Inflammatory macrophage (primary cell): ENCODE measurements around the gene PPP6R2.

Experiments used
- DNase-seq, 2 donors: peaks; one replicate each; pipeline ENCODE4 v3.0.0-alpha.2; 2020 to 2022

Gene PPP6R2

DNA sequence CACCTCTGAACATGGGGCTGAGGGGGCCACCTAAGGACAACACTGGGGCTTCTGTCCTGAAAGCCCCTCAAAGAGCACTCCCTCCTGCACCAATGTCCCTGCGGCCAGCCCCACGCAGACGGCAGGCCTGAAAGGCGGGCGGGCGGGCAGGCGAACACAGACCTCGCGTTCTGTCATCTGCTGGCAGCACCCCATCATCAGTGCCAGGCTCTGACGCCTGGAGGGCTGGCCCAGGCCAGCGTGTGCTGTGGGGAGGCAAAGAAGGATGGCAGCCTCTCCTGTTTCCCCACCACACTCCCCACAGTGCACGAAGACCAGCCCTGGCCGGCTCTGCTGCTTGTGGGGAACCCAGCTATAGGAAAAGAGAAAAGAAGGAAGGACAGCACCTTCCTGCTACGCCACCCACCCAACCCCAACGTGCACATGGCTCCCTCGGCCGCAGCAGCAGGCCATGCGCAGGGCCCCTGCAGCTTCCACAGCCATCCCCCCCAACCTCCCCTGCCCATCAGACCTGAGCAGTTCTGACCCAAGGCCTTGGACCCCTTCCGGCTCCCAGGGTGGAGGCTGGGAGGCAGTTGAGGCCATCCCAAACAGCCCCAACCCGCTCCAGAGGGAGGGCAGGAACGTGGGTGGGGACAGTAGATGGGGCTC, 128.2 kb downstream of the PPP6R2 start:
- peak in 1 of 2 donors; percentile 22 for DNase-seq

DNA sequence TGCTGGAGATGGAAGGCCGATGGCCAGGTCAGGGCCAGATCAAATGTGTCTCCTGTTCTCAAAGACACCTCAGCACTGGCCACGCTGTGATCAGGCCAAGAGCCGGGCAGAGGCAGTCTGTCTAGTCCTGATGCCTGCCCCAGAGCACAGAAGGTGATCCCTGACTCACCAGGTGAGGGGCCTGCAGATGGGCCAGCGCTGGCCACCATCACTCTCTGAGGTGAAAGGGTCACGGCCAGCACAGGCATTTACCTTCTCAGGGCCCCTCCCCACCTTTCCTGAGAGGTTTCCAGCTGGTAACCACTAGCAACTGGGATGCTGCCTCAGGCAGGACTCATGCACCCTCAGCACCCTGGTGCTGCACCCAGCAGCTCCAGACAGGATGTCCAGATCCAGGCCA, 128.8 kb downstream of the PPP6R2 start:
- DNase-seq = no peak

DNA sequence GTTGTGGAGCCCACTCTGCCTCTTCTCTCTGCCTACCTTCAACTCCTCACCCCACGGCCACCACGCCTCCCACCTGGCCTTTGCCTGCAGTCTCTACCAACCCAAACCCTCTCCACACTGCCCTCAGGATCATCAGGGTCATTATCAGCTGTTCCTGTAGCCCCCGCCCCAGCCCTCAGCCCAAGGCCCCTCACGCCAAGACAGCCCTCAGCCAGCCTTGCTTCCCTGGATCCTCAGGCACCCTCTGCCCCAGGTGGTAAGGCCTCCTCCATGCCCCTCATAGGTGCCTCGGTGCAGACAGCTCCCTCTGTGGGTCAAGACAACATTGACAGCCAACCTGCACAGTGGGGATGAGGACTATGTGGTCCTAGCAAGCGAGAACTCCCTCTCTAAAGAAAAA, 130.0 kb downstream of the PPP6R2 start:
- DNase-seq = no peak

DNA sequence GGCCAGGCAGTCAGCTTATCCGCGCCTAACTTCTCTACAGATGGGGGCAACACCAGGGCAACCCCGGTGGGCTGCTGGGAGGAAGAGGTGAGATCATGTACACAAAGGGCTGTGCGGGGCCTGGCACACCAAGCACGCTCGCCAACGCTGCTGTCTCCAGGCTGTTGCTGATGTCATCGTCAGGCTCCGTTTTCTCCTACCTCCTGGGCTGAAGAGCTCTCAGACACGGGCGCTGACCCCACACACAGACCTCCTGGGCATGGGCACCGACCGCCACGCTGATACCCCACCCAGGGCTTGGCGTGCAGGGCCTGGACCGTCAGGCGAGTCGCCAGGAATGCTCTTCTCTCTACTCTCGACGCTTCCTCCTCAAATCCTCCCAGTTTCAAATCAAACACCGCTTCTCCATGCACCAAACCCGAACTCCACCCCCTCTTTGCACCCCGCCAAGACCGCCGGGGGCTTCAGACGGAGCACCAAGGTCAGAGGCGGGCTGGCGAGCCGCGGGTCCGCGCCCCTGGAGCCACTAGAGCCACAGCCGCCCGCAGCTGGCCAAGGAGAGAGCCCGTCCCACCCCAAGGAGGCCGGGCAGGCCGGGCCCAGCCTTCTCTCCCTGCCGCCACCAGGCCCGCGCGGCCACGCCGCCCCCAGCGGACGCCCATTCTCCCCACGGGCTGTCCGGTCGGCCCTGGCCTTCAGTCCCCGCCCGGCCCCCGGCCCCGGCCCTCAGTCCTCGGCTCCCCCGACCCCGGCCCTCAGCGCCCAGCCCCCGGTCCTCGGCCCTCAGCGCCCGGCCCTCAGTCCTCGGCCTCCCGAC, 130.9 kb downstream of the PPP6R2 start:
- DNase-seq = peak; percentile 7 to 37

DNA sequence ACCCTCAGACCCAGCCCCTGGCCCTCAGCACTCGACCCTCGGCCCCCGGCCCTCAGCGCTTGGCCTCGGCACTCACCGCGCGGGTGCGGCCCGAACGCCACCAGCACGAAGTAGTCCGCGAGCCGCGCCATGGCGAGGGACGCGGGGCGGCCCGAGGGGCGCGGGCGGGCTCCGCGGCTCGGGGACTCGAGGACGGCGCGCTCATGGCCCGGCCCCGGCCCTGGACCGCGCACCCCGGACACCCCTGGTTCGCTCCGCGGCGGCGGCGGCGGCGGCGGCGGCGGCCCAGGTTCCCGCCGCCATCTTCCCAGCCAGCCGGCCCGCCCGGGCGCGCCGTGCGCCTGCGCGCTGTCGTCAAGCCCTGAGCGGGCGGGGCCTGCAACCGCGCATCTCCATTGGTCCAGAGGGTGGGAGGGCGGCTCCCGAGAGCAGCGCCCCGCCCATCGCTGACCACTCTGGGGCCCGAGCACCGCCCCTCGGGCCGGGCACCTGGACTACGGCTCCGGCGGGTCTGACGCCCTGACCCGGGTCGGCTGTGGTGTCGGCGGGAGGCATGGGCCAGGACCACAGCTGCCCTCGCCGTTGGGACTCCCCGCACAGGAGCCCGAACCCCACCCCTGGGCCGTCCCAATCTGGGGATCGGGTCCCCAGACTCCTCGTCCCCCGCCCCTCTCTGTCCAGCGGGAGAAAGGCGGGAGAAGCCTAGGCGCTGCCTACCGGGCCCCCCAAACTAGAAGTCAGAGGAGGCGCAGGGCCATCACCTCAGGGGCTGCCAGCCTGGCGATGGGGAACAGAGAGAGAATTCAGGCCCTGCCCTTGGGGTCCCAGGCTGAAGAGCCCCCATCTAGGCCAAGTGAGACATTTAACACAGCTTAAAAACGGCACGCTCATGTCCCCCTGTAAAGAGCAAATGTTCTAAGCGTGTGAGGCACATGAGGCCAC, 131.9 kb downstream of the PPP6R2 start, which contains the start of gene SBF1:
Gene SBF1 (minus strand): TSS at position 326 of the 942 bp plus-strand sequence. CDS start 195 bp downstream, at position 131.
- peak; percentile 86 to 93 for DNase-seq

- DNase-seq = no peak
Observed at GRCh38 chr22:50475652-50476002, 132.5 kb downstream of the PPP6R2 start.

GRCh38 chr22:50476868-50477267, 133.7 kb downstream of the PPP6R2 start:
- no peak for DNase-seq

GRCh38 chr22:50477923-50478322, 134.8 kb downstream of the PPP6R2 start:
- no peak for DNase-seq

- peak in 1 of 2 donors; percentile 41 for DNase-seq
Observed at GRCh38 chr22:50479721-50480120, 136.6 kb downstream of the PPP6R2 start.

- no peak for DNase-seq
Observed at GRCh38 chr22:50481045-50481439, 137.9 kb downstream of the PPP6R2 start.

DNA sequence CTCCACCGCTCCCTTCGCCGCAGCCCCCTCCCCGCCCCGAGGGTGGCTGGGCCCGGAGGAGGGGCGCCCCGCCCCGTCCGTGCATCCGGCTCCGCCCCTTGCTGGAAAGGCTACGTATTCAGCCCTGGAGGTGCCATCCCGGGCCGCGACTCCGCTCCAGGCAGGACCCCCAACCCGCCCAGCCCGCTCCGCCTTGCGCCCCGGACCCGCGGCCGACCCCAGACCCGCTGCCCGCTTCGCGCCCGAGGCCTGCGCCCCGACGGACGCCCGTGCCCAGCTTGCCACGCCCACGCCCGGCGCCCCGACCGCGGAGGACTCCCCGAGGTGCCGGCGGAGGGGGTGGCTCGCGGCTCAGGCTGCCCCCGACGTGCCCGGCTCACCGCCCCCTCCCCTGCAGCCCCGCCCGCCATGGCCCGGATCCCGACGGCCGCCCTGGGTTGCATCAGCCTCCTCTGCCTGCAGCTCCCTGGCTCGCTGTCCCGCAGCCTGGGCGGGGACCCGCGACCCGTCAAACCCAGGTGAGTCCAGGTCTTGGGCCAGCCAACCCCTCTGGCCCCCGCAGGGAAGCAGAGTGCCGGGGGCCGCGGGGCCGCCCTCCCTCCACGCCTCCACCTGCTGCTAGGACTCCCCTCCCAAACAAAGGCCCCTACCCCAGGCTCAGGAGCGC, 138.4 kb downstream of the PPP6R2 start, which contains the start of gene ADM2:
Gene ADM2 (plus strand): TSS at position 104 of the 667 bp plus-strand sequence. CDS start 305 bp downstream, at position 409.
- peak in 1 of 2 donors; percentile 10 for DNase-seq

DNA sequence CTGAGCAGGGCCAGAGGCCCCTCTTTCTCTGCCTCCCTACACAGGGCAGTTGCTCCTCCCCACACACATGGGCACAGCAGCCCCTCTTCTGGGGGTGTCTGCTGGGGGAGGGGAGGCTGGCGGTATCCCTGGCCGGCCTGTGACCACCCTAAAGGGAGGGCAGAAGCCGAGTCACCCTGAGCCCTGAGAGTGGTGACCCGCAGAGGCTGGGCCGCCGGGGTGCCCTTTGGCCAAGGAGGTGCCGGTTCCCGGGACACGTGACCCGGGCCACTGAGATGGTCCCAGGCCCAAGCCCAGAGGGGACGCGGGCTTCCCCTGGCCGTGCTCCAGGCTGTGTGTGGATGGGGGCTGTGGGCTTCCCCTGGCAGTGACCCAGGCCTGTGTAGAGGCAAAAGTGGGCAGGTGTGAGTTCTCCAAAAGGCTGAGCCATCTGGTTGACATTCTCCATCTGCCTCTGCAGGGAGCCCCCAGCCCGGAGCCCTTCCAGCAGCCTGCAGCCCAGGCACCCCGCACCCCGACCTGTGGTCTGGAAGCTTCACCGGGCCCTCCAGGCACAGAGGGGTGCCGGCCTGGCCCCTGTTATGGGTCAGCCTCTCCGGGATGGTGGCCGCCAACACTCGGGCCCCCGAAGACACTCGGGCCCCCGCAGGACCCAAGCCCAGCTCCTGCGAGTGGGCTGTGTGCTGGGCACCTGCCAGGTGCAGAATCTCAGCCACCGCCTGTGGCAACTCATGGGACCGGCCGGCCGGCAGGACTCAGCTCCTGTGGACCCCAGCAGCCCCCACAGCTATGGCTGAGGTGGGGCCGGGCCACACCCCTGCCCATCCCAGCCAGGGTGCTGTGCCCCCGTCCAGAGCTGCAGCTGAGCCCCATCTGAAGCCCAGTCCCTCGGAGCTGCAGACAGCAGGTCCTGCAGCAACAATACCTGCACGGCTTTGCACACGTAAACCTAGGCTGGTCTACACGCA, 139.3 kb downstream of the PPP6R2 start:
- no peak for DNase-seq

- DNase-seq = no peak
Observed at GRCh38 chr22:50483106-50483505, 140.0 kb downstream of the PPP6R2 start.

GRCh38 chr22:50483556-50483955, 140.4 kb downstream of the PPP6R2 start:
- no peak for DNase-seq

- no peak for DNase-seq
Observed at GRCh38 chr22:50483977-50484853, 141.1 kb downstream of the PPP6R2 start.

DNA sequence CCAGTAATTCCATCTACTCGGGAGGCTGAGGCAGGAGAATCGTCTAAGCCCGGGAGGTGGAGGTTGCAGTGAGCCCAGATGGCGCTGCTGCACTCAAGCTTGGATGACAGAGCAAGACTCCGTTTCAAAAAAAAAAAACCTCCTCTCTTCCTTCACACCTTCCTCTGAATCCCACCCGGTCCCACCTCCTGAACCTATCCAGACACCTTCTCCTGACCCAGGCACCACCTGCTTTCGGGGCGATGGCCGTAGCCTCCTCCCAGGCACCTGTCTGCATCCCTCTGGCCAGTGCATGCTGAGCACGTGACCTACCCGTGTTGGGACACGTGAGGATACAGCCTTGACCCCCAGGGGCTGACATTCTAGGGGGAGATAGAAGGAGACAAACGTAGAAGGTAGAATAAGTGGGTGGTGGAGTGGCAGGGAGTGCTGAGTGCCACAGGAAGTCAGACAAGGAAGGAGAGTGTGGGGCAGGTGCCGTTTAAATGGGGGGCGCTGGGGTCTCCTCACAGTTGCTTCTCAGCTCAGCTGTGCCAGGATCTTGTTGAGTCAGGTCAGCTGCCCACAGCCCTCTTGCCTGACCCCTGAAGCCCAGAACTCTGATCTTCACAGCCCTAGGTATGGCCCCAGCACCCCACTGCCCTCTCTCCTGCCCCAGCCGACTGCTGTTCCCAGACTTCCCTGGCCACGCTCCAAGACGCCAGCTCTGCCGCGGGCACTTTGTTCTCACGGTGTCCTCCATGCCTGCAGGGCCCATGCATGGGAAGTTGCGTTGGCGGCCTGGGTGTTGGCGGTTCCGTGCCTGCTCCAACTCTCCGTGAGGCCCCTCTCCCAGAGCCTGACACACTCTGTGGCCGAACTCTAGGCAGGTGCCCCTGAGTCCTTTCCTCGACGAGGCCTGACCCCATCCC, 142.3 kb downstream of the PPP6R2 start:
- DNase-seq = no peak

- no peak for DNase-seq
Observed at GRCh38 chr22:50486561-50487289, 143.6 kb downstream of the PPP6R2 start, which contains the start of gene MIOX. TSS of gene MIOX (plus strand) at chr22:50486859. CDS start at chr22:50486898, 39 bp downstream.
